Measurements from ENCODE around the gene CCL4.

Gene CCL4

DNA sequence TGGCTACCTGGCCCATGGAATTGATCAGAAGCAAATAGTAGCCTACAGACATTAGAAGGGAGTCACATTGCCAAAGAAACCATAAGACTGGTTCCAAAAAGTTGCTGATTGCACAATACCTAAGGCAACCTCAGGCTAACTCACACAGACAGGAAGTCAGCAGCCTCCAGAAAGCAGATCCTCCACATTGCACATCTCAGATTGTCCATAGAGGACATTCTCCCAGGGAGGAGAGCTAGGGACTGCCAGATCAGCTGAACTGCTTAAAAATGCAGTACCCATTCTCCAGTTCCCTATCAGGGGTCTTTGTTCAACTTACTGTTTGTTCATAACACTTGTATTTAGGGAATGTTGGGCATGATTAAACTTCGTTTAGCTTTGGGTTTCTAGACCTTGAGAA lies 17.9 kb upstream of the CCL4 start:
- TF ChIP-seq, protein P1, sequence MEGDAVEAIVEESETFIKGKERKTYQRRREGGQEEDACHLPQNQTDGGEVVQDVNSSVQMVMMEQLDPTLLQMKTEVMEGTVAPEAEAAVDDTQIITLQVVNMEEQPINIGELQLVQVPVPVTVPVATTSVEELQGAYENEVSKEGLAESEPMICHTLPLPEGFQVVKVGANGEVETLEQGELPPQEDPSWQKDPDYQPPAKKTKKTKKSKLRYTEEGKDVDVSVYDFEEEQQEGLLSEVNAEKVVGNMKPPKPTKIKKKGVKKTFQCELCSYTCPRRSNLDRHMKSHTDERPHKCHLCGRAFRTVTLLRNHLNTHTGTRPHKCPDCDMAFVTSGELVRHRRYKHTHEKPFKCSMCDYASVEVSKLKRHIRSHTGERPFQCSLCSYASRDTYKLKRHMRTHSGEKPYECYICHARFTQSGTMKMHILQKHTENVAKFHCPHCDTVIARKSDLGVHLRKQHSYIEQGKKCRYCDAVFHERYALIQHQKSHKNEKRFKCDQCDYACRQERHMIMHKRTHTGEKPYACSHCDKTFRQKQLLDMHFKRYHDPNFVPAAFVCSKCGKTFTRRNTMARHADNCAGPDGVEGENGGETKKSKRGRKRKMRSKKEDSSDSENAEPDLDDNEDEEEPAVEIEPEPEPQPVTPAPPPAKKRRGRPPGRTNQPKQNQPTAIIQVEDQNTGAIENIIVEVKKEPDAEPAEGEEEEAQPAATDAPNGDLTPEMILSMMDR (IDR thresholded peaks at IDR 0.05): no peak

DNA sequence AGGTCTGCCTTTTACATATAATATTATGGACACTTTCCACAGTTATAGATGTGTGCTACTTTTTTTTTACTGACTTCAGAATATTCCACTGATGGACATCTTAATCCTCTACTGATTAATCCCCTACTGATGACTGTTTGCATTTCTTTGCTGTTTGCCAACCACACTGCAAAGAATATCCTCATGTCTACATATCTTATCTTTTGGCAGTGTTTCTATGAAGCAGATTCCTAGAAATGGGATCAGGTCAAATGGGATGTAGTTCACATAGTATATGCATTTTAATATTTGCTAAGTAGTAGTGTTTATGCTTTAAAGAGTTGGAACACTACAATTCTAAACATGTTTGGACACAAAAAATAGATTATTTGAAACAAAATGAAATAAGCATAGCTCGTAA lies 16.8 kb upstream of the CCL4 start:
- TF ChIP-seq, protein P1 (IDR thresholded peaks at IDR 0.05): no peak

DNA sequence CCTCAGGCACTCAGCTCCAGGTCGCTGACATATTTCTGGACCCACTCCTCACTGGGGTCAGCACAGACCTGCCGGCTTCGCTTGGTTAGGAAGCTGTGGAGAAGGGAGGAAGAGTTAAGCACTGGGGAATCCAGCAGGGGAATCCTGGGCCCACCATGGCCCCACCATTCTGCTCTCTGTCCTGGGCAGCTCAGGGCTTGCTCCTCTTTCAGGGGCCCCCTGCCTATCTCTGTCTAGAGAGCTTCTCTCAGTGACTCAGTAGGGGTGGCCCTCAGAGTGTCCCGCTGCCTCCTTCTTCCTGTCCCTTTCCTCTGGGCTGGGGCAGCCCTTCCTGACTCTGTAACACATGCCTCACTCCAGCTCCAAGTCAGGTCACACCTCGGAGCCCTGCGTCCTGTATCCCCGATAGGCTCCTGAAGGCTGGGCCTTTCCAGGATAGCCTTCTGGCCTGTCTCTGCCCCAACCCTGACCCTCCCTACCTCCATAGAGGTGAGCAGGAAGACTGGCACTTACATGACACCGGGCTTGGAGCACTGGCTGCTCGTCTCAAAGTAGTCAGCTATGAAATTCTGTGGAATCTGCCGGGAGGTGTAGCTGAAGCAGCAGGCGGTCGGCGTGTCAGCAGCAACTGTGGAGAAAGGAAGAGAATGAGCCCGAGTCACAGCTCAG lies 14.8 kb upstream of the CCL4 start:
- TF ChIP-seq, protein P1 (IDR thresholded peaks at IDR 0.05): no peak

- TF ChIP-seq, protein P1 (IDR thresholded peaks at IDR 0.05): no peak
Measured at GRCh38 chr17:36089339-36089865, 14.2 kb upstream of the CCL4 start.

GRCh38 chr17:36089888-36090836 lies 13.5 kb upstream of the CCL4 start, which contains the start of gene CCL3:
CCL3 (minus strand) TSS chr17:36090143; CDS start chr17:36090058, 85 bp downstream.
- TF ChIP-seq, protein P1 (IDR thresholded peaks at IDR 0.05): no peak

DNA sequence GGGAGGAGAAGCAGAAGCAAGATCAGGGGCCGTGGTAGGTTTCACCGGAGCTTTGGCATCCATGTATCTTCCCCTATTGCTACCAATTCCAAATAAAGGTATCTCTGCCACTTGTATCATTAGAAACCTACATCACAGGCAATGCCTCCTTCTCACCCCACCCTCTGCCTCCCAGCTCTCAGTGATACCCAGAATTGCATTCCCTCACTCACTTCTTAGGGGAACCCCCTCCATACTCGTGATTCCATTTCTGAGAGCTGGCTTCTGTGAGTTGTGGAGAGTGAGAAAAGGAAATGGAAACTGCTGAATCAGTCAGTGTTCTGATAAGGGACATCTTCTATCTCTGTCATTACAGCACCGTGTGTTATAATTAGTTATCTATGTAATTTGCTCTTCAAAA lies 11.4 kb upstream of the CCL4 start:
- TF ChIP-seq, protein P1 (IDR thresholded peaks at IDR 0.05): no peak

DNA sequence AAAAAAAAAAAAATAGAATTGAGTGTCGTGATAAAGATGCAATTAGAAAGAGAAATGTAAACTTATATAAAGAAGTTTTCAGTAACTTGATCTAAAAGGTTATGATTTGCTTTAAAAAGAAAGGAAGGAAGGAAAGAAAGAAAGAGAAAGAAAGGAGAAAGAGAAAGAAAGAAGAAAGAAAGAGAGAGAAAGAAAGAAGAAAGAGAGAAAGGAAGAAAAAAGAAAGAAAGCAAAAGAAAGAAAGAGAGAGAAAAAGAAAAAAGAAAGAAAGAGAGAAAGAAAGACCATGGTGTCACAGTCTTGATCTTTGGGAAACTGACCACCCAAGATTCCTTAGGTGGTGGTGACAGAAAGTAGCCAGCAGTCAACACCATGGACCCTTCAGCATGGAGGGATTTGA lies 9.4 kb upstream of the CCL4 start:
- TF ChIP-seq, protein P1 (IDR thresholded peaks at IDR 0.05): no peak

Measured in LNCAP (cell line).